ENCODE data around the gene NTN5.

DNA sequence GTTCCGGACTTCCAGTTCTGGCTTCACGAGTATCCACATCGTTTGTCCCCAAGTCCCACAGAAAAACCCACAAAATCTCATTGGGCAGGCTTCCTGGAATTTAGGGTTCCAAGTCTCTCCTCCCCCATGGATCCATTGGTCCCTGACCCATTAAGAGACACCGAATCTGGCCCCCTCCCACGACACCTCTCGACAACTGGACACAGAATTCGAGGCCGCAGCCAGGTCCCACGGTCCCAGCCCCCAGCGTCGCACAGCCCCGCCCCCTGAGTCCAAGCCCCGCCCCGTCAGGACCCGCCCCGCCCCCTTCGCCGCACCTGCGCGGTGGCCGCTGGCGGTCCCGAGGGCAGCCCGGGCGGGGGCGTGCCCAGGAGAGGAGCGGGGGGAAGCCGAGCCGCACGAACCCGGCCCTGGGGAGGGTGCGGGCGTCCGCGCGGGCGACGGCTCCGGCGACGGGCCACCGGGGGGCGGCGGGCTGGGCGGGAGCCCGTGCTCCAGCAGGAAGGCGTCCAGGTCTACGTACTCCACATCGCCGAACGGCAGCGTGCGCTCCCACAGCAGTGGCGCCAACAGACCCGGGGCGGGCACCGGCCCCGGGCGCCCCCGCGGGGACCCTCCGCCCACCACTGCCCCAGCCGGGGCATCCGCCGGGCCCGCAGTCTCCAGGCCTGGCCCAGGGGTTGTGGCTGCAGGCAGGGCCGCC lies 37.4 kb downstream of the NTN5 start:
- TF ChIP-seq, protein P1, sequence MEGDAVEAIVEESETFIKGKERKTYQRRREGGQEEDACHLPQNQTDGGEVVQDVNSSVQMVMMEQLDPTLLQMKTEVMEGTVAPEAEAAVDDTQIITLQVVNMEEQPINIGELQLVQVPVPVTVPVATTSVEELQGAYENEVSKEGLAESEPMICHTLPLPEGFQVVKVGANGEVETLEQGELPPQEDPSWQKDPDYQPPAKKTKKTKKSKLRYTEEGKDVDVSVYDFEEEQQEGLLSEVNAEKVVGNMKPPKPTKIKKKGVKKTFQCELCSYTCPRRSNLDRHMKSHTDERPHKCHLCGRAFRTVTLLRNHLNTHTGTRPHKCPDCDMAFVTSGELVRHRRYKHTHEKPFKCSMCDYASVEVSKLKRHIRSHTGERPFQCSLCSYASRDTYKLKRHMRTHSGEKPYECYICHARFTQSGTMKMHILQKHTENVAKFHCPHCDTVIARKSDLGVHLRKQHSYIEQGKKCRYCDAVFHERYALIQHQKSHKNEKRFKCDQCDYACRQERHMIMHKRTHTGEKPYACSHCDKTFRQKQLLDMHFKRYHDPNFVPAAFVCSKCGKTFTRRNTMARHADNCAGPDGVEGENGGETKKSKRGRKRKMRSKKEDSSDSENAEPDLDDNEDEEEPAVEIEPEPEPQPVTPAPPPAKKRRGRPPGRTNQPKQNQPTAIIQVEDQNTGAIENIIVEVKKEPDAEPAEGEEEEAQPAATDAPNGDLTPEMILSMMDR (IDR thresholded peaks at IDR 0.05; ENCODE audit: insufficient read depth, low read length) = no peak
- TF ChIP-seq, protein P2, sequence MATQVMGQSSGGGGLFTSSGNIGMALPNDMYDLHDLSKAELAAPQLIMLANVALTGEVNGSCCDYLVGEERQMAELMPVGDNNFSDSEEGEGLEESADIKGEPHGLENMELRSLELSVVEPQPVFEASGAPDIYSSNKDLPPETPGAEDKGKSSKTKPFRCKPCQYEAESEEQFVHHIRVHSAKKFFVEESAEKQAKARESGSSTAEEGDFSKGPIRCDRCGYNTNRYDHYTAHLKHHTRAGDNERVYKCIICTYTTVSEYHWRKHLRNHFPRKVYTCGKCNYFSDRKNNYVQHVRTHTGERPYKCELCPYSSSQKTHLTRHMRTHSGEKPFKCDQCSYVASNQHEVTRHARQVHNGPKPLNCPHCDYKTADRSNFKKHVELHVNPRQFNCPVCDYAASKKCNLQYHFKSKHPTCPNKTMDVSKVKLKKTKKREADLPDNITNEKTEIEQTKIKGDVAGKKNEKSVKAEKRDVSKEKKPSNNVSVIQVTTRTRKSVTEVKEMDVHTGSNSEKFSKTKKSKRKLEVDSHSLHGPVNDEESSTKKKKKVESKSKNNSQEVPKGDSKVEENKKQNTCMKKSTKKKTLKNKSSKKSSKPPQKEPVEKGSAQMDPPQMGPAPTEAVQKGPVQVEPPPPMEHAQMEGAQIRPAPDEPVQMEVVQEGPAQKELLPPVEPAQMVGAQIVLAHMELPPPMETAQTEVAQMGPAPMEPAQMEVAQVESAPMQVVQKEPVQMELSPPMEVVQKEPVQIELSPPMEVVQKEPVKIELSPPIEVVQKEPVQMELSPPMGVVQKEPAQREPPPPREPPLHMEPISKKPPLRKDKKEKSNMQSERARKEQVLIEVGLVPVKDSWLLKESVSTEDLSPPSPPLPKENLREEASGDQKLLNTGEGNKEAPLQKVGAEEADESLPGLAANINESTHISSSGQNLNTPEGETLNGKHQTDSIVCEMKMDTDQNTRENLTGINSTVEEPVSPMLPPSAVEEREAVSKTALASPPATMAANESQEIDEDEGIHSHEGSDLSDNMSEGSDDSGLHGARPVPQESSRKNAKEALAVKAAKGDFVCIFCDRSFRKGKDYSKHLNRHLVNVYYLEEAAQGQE (IDR thresholded peaks at IDR 0.05; ENCODE audit: insufficient replicate concordance, low read depth) = no peak
